Ovary (tissue), 3 donors: ENCODE measurements around the gene TNRC6A.

ENCODE experiments used
- POLR2A ChIP-seq: fragments of 450-650 bp; IDR thresholded peaks from one replicate; pipeline ENCODE4 v1.6.1; 2017; ENCODE audit warnings: antibody characterized with exemption, mild to moderate bottlenecking, moderate library complexity
- TF ChIP-seq, protein P1 (sequence below), 3 donors: fragments of 450-650 bp in 2 of 3; fragments of 200-600 bp in 1 of 3; IDR thresholded peaks; one replicate each; pipeline versions ENCODE4 v1.5.1 to v1.8.0; 2016 to 2022; ENCODE audit warnings: antibody characterized with exemption in 3 of 3, mild to moderate bottlenecking in 1 of 3
- donor health status: DM: no; HTN: no; CAD: no.

DNA sequence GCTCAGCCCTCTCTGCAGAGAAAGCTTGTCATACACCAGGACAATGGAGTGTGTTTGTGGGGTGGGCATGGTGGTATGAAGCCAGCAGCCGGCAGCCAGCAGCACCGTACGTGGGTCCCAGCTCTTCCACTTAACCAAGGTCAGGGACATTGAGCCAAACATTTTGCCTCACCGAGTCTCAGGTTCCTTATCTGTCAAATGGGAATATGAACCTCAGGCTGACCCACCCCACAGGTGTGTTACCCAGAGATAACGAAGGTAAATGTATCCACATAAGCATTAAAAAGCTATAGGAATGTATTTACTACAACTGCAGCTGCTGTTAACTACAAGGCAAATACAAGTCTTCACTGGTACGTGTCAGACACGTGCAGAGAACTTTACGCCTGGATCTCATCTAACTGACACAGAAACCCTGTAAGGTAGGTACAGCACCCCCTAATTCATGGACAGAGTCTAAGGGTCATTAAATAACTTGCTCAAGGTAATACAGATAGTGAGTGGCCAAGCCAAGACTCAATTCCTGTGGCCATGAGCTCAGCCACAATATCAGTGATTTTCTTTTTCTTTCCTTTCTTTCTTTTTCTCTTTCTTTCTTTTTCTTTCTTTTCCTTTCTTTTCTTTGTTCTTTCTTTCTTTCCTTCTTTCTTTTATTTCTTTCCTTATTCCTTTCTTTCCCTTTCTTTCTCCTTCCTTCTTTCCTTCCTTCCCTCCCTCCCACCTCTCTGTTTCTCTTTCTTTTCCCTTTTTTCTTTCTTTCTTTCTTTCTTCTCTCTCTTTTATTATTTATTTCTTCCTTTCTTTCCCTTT is 117.3 kb downstream of the TNRC6A start:
- TF ChIP-seq, protein P1, sequence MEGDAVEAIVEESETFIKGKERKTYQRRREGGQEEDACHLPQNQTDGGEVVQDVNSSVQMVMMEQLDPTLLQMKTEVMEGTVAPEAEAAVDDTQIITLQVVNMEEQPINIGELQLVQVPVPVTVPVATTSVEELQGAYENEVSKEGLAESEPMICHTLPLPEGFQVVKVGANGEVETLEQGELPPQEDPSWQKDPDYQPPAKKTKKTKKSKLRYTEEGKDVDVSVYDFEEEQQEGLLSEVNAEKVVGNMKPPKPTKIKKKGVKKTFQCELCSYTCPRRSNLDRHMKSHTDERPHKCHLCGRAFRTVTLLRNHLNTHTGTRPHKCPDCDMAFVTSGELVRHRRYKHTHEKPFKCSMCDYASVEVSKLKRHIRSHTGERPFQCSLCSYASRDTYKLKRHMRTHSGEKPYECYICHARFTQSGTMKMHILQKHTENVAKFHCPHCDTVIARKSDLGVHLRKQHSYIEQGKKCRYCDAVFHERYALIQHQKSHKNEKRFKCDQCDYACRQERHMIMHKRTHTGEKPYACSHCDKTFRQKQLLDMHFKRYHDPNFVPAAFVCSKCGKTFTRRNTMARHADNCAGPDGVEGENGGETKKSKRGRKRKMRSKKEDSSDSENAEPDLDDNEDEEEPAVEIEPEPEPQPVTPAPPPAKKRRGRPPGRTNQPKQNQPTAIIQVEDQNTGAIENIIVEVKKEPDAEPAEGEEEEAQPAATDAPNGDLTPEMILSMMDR (IDR thresholded peaks at IDR 0.05), result no peak
- TF ChIP-seq POLR2A, result no peak
